Trophoblast cell (in vitro differentiated cells and primary cell): ENCODE measurements around the gene FNBP1.

Experiments
- DNase-seq, 2 donors: peaks; one replicate each; pipeline ENCODE4 v3.0.0-alpha.2; 2016
- H2AFZ ChIP-seq: 2 replicates; pipeline ENCODE4 v1.6.1; 2013; ENCODE audit warnings: low read length, moderate library complexity, mild to moderate bottlenecking; ENCODE audit not compliant: insufficient read depth, poor library complexity
- H2AK5ac ChIP-seq: 2 replicates; pipeline ENCODE4 v1.6.1; 2013; ENCODE audit warnings: mild to moderate bottlenecking, low read length
- H2BK120ac ChIP-seq: 2 replicates; pipeline ENCODE4 v1.6.1; 2013; ENCODE audit warnings: low read length, mild to moderate bottlenecking, moderate library complexity; ENCODE audit not compliant: insufficient read depth, poor library complexity
- H2BK12ac ChIP-seq: 2 replicates; pipeline ENCODE4 v1.6.1; 2013; ENCODE audit warnings: mild to moderate bottlenecking, low read length, moderate library complexity
- H2BK5ac ChIP-seq: 2 replicates; pipeline ENCODE4 v1.6.1; 2013; ENCODE audit warnings: low read length, low read depth, moderate library complexity, mild to moderate bottlenecking; ENCODE audit not compliant: poor library complexity
- H3K14ac ChIP-seq: 2 replicates; pipeline ENCODE4 v1.6.1; 2013; ENCODE audit warnings: mild to moderate bottlenecking, low read length
- H3K18ac ChIP-seq: 2 replicates; pipeline ENCODE4 v1.6.1; 2013; ENCODE audit warnings: mild to moderate bottlenecking, low read length
- H3K23ac ChIP-seq: 2 replicates; pipeline ENCODE4 v1.6.1; 2013; ENCODE audit warnings: low read length
- H3K27ac ChIP-seq: 2 replicates; pipeline ENCODE4 v1.5.1; 2013; ENCODE audit warnings: low read depth, mild to moderate bottlenecking, inconsistent platforms, low read length, moderate library complexity
- H3K27me3 ChIP-seq: 2 replicates; pipeline ENCODE4 v1.6.1; 2013; ENCODE audit warnings: inconsistent platforms, mild to moderate bottlenecking, low read length, moderate library complexity; ENCODE audit not compliant: insufficient read depth
- H3K36me3 ChIP-seq, 2 experiments: 1 replicate in 1 of 2; 2 replicates in 1 of 2; pipeline ENCODE4 v1.6.1; 2013; ENCODE audit warnings: low read length in 2 of 2, mild to moderate bottlenecking in 2 of 2, moderate library complexity in 1 of 2; ENCODE audit not compliant: insufficient read depth in 2 of 2, control insufficient read depth in 1 of 2
- H3K4ac ChIP-seq: 2 replicates; pipeline ENCODE4 v1.6.1; 2013; ENCODE audit warnings: low read depth, mild to moderate bottlenecking, low read length, moderate library complexity
- H3K4me1 ChIP-seq, 2 experiments: 1 replicate in 1 of 2; 2 replicates in 1 of 2; pipeline ENCODE4 v1.6.1; 2013; ENCODE audit warnings: low read length in 2 of 2, mild to moderate bottlenecking in 2 of 2, moderate library complexity in 1 of 2; ENCODE audit not compliant: insufficient read depth in 2 of 2, control insufficient read depth in 1 of 2
- H3K4me2 ChIP-seq: 2 replicates; pipeline ENCODE4 v1.6.1; 2013; ENCODE audit warnings: inconsistent platforms, mild to moderate bottlenecking, low read length, moderate library complexity
- H3K4me3 ChIP-seq: 2 replicates; pipeline ENCODE4 v1.5.1; 2013; ENCODE audit warnings: mild to moderate bottlenecking, low read depth, low read length, inconsistent platforms
- H3K79me1 ChIP-seq: one replicate; pipeline ENCODE4 v1.6.1; 2013; ENCODE audit warnings: low read length
- H3K79me2 ChIP-seq: 2 replicates; pipeline ENCODE4 v1.6.1; 2013; ENCODE audit warnings: low read length, mild to moderate bottlenecking; ENCODE audit not compliant: control insufficient read depth, insufficient read depth, poor library complexity
- H3K9ac ChIP-seq: 2 replicates; pipeline ENCODE4 v1.6.1; 2013; ENCODE audit warnings: mild to moderate bottlenecking, low read length
- H3K9me3 ChIP-seq: 2 replicates; pipeline ENCODE4 v1.6.1; 2013; ENCODE audit warnings: low read depth, mild to moderate bottlenecking, control low read depth, inconsistent platforms, low read length; ENCODE audit not compliant: insufficient read depth
- H4K12ac ChIP-seq: 2 replicates; pipeline ENCODE4 v1.6.1; 2013; ENCODE audit warnings: low read depth, mild to moderate bottlenecking, low read length, moderate library complexity
- H4K8ac ChIP-seq: 2 replicates; pipeline ENCODE4 v1.6.1; 2013; ENCODE audit warnings: low read depth, mild to moderate bottlenecking, low read length, moderate library complexity
- H4K91ac ChIP-seq: one replicate; pipeline ENCODE4 v1.6.1; 2013; ENCODE audit warnings: low read depth, mild to moderate bottlenecking, low read length, moderate library complexity
- WGBS: extraction: QIAGEN DNeasy Blood & Tissue Kit; methylation state at CpG from one replicate; pipeline ENCODE4 v1.1.7; 2013; ENCODE audit warnings: missing lambda C conversion rate; ENCODE audit not compliant: insufficient read length, insufficient coverage; ENCODE audit errors: extremely low coverage; 5-methylcytosine and 5-hydroxymethylcytosine counted together

The FNBP1 gene

GRCh38 chr9:130058887-130059286 is 15.9 kb upstream of the FNBP1 start:
- no peaks in the 10 kb centered on the region for H3K27me3 ChIP-seq
- H2BK5ac ChIP-seq = no peak overlapping the region
- H2BK12ac ChIP-seq = no peak overlapping the region
- H3K79me2 ChIP-seq = peaks cover 4% of the 10 kb centered on the region
- H4K8ac ChIP-seq = no peak overlapping the region
- H4K12ac ChIP-seq = no peak overlapping the region
- no peak overlapping the region for H3K4me3 ChIP-seq
- no peak overlapping the region for H3K4me2 ChIP-seq
- no CpG with 5 or more reads among the region's 3 CpGs for WGBS
- H2BK120ac ChIP-seq = no peak overlapping the region
- no peak overlapping the region for H2AFZ ChIP-seq
- no peaks in the 10 kb centered on the region for H3K9me3 ChIP-seq
- DNase-seq = no peak
- H3K14ac ChIP-seq = no peak overlapping the region
- H3K36me3 ChIP-seq = peaks cover 4 to 5% of the 10 kb centered on the region in 2 experiments
- no peak overlapping the region for H3K9ac ChIP-seq
- no peak overlapping the region for H2AK5ac ChIP-seq
- no peak overlapping the region for H3K4ac ChIP-seq
- H3K23ac ChIP-seq = no peak overlapping the region
- peaks cover 0 to 3% of the 10 kb centered on the region in 2 experiments for H3K4me1 ChIP-seq
- H3K79me1 ChIP-seq = peaks cover 4% of the 10 kb centered on the region
- H3K27ac ChIP-seq = no peak overlapping the region
- no peak overlapping the region for H4K91ac ChIP-seq
- H3K18ac ChIP-seq = no peak overlapping the region

DNA sequence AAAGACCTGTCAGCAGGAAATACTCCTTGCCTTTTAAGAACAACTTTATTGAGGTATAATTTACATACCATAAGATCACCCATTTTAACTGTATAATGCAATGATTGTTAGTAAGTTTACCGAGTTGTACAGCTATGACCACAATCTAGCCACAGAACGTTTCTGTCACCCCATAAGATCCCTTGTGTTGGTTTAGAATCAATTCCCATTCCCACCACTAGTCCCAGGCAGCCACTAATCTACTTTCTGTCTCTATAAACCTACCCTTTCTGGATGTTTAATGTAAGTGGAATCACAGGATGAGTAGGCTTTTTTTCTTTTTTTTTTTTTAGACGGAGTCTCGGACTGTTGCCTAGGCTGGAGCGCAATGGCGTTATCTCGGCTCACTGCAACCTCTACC is 15.2 kb upstream of the FNBP1 start:
- no peak overlapping the region for H2BK12ac ChIP-seq
- no peak overlapping the region for H2BK5ac ChIP-seq

DNA sequence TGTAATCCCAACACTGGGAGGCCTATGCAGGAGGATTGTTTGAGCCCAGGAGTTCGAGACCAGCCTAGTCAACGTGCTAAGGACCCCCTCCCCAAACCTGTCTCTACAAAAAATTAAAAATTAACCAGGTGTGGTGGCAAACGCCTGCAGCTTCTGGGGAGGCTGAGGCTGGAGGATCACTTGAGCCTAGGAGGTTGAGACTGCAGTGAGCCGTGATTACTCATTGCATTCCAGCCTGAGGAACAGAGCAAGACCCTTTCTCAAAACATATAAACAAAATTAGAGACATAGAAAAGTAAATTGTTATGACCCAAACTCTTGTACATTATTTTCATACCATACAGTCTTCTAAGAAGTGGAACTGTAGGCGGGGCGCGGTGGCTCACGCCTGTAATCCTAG is 11.8 kb upstream of the FNBP1 start:
- H3K23ac ChIP-seq = no peak overlapping the region
- H4K8ac ChIP-seq = no peak overlapping the region
- WGBS = no CpG with 5 or more reads among the region's 8 CpGs
- no peak overlapping the region for H2BK120ac ChIP-seq
- H4K91ac ChIP-seq = no peak overlapping the region
- H3K4me1 ChIP-seq = peaks cover 0 to 7% of the 10 kb centered on the region in 2 experiments
- no peaks in the 10 kb centered on the region for H3K27me3 ChIP-seq
- no peak overlapping the region for H2AFZ ChIP-seq
- peaks cover 4 to 5% of the 10 kb centered on the region in 2 experiments for H3K36me3 ChIP-seq
- H3K9me3 ChIP-seq = no peaks in the 10 kb centered on the region
- peak overlapping the region; percentile 77 for H3K4me2 ChIP-seq
- H2BK12ac ChIP-seq = no peak overlapping the region
- no peak overlapping the region for H3K4me3 ChIP-seq
- no peak overlapping the region for H2AK5ac ChIP-seq
- no peak overlapping the region for H3K9ac ChIP-seq
- H4K12ac ChIP-seq = no peak overlapping the region
- H3K4ac ChIP-seq = peak overlapping the region; percentile 1
- no peak overlapping the region for H2BK5ac ChIP-seq
- H3K27ac ChIP-seq = no peak overlapping the region
- DNase-seq = no peak
- peaks cover 10% of the 10 kb centered on the region for H3K79me2 ChIP-seq
- no peak overlapping the region for H3K14ac ChIP-seq
- no peak overlapping the region for H3K18ac ChIP-seq
- peaks cover 11% of the 10 kb centered on the region for H3K79me1 ChIP-seq

More for the DNA sequence above, 15.2 kb upstream of the FNBP1 start:
- Histone ChIP-seq H2AK5ac (no peak overlapping the region), H3K79me1 (peaks cover 11% of the 10 kb centered on the region), H3K14ac (no peak overlapping the region), H3K36me3 (peaks cover 4 to 5% of the 10 kb centered on the region in 2 experiments), H2BK120ac (no peak overlapping the region), H3K4me1 (peaks cover 0 to 3% of the 10 kb centered on the region in 2 experiments), H4K91ac (no peak overlapping the region), H3K4me3 (no peak overlapping the region), H4K8ac (no peak overlapping the region), H3K79me2 (peaks cover 10% of the 10 kb centered on the region), H4K12ac (no peak overlapping the region), H3K9ac (no peak overlapping the region), H2AFZ (no peak overlapping the region), H3K9me3 (no peaks in the 10 kb centered on the region), H3K18ac (no peak overlapping the region), H3K27me3 (no peaks in the 10 kb centered on the region), H3K4ac (peak overlapping the region; percentile 11), H3K23ac (no peak overlapping the region), H3K27ac (no peak overlapping the region), H3K4me2 (no peak overlapping the region)
- WGBS = no CpG with 5 or more reads among the region's 7 CpGs
- peak in 1 of 2 donors; percentile 30 for DNase-seq

DNA sequence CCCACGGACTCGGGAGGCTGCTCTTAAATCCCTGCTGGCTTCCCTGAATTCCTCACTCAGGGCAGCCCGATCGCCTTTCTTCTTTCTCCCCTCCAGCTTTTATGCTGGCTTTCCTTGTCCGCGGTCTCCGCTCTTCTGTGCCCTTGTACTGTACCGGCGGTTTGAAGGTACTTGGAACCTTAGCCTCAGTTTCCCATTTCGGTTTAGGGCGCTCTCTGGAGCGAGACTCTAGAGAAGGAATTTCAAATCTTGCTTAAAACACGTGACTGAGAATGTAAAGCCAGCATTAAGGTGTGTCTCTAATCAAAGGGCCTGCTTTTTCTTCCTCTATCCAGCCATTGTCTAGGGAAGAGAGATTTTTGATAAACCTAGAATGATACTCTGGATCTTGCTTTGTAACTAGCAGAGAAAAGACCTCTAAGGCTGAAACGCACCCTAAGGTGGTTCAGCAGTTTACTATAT is 11.4 kb upstream of the FNBP1 start:
- Histone ChIP-seq H3K36me3 (peaks cover 3 to 4% of the 10 kb centered on the region in 2 experiments), H3K4ac (peak overlapping the region; percentile 96), H3K4me3 (peak overlapping the region; percentile 95), H3K27me3 (no peaks in the 10 kb centered on the region), H2BK12ac (no peak overlapping the region), H4K12ac (peak overlapping the region; percentile 72), H4K8ac (peak overlapping the region; percentile 96), H3K4me1 (peaks cover 0 to 7% of the 10 kb centered on the region in 2 experiments), H2AK5ac (peak overlapping the region; percentile 55), H3K23ac (no peak overlapping the region), H2BK5ac (peak overlapping the region; percentile 79), H2BK120ac (peak overlapping the region; percentile 65), H4K91ac (peak overlapping the region; percentile 94), H3K14ac (peak overlapping the region; percentile 68), H3K79me1 (peaks cover 11% of the 10 kb centered on the region), H3K79me2 (peaks cover 10% of the 10 kb centered on the region), H2AFZ (peak overlapping the region; percentile 48), H3K9me3 (no peaks in the 10 kb centered on the region), H3K27ac (no peak overlapping the region), H3K18ac (peak overlapping the region; percentile 94), H3K4me2 (peak overlapping the region; percentile 77), H3K9ac (peak overlapping the region; percentile 75)
- no CpG with 5 or more reads among the region's 14 CpGs for WGBS
- peak in 1 of 2 donors; percentile 27 for DNase-seq
